Measurements from ENCODE around the gene STXBP6.
"Not testable (repeated sequence)": the region's sequence is repeated elsewhere in the genome, so short reads cannot be mapped to it uniquely, and the experiment has no call there.

The STXBP6 gene

GRCh38 chr14:24785698-24786097, 264.2 kb downstream of the STXBP6 start:
- DNase-seq, result no peak

GRCh38 chr14:24784981-24785380, 265.0 kb downstream of the STXBP6 start:
- DNase-seq, result no peak

- no peak for DNase-seq
Observed at GRCh38 chr14:24783791-24784190, 266.2 kb downstream of the STXBP6 start.

GRCh38 chr14:24780281-24780680, 269.7 kb downstream of the STXBP6 start:
- no peak for DNase-seq

GRCh38 chr14:24777678-24778077, 272.3 kb downstream of the STXBP6 start:
- no peak for DNase-seq

GRCh38 chr14:24775950-24776349, 274.0 kb downstream of the STXBP6 start:
- no peak for DNase-seq

- DNase-seq, result no peak
Observed at GRCh38 chr14:24774187-24774915, 275.6 kb downstream of the STXBP6 start.

- not testable (repeated sequence) for DNase-seq
Observed at GRCh38 chr14:24773564-24773963, 276.4 kb downstream of the STXBP6 start.

- no peak for DNase-seq
Observed at GRCh38 chr14:24766434-24766833, 283.5 kb downstream of the STXBP6 start.

GRCh38 chr14:24761141-24761540, 288.8 kb downstream of the STXBP6 start:
- DNase-seq, result no peak
